Activated naive CD4-positive, alpha-beta T cell treated with anti-CD3 and anti-CD28 coated beads, Interleukin-2, amount 50 U/mL, for 16 hours (primary cell): Measurements from ENCODE around the gene COG7.
"Not testable (repeated sequence)": the region's sequence is repeated elsewhere in the genome, so short reads cannot be mapped to it uniquely, and the experiment has no call there.

Source experiments
- DNase-seq: peaks from one replicate; pipeline ENCODE4 v3.0.0-alpha.2; 2020

The COG7 gene

DNA sequence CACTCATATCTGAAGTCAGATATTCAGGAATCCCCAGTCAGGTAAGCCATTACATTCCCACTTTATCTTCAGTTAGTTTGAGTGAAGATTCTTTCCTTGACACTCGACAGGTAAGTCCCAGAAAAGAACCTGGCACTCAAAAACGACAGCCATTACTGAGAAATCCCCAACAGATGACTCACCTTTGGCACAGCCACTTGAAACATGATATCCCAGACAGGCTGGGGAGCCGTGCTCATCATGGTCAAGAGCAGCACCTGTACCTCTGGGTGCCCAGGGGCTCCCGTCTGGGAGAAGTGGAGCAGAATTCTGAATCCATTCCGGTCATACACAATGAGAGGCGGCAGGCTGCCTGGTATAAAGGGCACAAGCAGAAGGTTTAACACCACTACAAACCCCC is 16.8 kb upstream of the COG7 start:
- no peak for DNase-seq

DNA sequence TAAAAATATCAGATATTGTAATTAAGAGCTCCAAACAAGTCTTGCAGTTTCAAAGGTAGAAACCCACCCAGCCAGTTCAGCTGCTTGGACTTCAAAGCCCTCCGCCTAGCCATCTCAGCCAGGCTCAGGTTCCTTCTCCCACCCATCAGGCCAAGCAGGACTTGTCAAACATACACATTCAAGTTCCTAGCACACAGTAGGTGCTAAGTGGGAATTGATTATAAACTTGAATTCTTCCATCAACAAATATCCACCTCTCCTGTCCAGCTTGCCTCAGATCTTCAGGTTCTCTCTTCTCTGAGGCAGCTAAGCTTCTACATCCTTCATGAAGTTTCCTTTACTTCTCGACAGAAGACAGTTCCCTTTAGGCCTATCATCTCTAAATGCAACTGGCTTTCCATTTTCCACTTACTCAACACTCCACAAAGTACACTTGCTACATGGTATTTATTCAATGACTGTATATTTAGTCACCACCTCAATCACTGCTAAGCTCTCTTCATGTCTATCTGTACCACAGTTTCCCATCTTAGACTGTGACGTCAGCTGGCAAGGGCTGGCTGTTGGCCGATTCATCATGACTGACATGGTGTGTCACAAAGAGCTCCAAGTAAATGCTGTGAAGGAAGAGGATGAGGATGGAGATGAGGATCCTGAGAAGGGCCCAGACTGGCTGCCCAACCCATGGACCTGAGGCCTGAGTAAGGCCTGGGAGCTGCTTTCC is 13.3 kb upstream of the COG7 start:
- no peak for DNase-seq

DNA sequence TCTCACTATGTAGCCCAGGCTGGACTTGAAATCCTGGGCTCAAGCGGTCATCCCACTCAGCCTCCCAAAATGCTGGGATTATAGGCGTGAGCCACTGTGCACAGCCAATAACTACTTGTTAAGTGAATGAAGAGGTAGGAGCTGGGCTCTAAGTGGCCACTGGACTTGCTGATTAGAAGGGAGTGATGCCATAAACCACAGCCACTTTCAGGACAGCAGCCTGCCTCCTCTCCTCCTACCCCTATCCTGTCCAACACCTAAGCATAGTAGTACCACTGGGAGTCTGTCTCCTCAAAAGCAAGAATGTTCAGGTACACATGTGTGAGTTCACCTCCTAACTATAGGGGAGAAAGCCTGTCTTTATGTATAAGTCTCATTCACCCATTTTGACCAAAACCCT is 12.2 kb upstream of the COG7 start:
- DNase-seq: no peak

DNA sequence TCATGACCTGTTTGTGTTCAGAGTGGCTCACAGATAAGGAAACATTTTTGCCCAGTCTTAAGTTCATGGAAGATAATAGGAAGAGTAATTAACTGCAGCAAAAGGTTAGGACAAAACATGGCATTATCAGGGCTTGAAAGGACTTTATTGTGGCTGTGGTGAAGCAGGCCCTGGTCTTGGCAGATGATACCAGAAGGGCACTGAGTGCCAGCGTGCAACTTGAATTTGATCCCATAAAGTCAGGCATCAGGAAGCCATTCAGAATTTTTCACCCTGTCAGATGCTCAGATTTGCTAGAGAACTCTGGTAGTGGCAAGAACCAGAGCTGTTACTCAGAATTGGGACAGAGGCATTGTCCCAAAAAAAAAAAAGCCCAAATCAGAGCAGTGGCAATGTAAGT is 11.2 kb upstream of the COG7 start:
- DNase-seq: no peak

DNA sequence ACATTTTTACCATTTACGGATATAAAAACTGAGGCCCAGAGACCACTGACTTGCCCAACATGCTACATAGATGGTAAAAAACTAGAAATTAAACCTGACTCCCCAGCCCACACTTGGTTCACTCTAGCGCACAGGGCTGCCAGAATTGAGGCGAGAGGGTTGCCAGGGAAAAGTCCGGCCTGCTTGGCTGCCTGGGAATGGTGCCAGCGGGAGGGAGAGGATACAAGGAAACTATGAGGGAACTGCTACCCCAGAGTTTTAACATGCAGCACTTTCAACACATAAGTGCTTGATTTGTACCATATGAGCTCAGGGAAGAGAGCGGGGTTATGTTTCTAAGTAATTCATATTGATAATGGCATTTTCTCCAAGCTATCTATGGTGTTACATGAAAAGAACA is 10.0 kb upstream of the COG7 start:
- DNase-seq: not testable (repeated sequence)

DNA sequence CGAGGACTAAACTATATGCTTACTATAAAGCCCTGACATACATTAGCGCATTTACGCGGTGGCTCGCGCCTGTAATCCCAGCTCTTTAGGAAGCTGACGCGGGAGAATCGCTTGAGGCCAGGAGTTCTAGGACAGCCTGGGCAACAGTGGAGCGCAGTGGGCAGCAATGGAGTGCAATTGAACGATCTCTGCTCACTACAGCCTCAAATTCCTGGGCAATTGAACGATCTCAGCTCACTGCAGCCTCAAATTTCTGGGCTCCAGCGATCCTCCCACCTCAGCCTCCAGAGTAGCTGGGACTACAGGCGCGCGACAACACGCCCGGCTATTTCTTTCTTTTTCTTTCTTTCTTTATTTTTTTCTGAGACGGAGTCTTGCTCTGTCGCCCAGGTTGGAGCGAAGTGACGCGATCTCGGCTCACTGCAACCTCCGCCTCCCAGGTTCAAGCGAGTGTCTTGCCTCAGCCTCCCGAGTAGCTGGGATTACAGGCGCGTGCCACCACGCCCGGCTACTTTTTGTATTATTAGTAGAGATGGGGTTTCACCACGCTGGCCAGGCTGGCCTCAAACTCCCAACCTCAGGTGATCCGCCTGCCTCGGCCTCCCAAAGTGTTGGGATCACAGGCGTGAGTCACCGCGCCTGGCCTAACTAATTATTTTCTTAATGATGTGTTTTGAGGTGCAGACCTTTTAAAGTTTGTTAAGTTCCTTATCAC is 506 bp upstream of the COG7 start:
- no peak for DNase-seq

DNA sequence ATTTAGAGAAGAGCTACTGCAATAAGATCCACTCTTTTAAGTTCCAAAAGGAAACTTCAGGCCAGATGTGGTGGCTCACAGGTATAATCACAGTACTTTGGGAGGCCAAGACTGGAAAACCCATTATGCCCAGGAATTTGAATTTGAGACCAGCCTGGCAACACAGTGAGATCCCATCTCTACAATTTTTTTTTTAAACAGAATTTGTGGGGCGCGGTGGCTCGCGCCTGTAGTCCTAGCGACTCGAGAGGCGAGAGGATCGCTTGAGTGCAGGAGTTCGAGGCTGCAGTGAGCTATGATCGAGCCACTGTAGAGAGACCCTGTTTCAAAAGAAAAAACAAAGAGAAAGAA is 793 bp downstream of the COG7 start:
- DNase-seq: peak; percentile 18

DNA sequence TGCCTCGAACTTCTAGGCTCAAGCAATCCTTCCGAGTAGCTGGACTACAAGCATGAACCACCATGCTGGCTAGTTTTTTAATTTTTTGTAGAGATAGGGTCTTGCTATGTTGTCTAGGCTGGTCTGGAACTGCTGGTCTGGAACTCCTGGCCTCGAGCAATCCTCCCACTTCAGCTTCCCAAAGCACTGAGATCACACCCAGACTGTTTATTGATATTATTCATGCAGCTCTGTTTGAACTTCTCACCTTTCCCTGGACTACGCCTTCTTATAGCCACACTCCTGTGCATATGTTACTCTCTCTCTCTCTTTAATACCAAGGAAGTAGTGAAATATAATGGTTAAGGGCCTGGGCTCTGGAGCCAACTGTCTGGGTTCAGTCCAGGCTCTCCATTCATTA is 4.6 kb downstream of the COG7 start:
- DNase-seq: no peak

DNA sequence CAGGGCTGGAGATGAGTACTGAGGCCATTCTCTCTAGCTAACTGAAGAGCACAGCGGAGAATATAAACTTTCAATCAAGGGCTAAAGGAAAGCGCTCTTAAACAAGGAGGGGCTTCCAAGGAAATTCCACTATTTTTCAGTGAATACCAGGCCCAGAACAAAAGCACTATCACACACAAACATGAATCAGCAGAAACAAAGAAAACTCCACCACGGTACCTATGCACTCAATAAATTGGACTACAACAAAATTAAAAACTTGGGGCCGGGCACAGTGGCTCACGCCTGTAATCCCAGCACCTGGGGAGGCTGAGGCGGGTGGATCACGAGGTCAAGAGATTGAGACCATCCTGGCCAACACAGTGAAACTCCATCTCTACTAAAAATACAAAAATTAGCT is 15.4 kb downstream of the COG7 start:
- DNase-seq: not testable (repeated sequence)

DNA sequence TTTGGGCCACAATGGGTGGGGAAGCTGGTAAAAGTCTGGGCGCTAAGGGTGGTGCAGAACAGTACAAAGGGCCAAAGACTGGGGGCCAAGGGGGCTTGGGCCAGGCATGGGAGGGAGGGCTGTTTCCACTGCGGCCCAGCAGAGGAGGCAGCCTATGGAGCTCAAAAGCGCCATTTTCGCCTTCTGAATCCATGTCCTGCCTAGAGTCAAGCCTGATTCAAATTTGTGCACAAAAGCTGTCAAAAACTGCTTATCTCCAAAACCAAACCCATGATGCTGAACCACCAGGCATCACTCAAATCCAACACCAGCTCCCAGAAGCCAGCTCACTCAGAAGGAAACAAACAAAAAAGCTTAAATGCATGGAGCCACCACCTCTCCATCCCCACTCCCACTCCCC is 16.0 kb downstream of the COG7 start:
- DNase-seq: no peak

DNA sequence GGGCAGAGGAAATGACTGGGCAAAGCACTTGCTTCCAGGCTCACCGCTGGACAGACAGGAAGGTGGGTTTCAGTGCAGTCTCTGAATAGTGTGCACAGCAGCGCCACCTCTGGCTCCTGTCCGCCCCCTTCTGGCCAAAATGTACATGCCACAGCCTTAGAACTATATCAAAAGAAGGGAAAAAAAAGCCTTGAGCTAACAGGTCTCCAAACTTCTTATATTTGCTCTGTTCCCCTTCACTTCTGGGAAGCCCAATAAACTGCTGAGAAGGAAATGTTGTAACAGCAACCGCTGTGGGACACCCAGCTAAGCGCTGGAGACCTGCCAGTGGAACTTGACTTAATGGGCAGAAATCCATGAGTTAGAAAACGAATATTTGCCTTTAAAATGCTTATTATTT is 17.5 kb downstream of the COG7 start:
- peak; percentile 66 for DNase-seq

DNA sequence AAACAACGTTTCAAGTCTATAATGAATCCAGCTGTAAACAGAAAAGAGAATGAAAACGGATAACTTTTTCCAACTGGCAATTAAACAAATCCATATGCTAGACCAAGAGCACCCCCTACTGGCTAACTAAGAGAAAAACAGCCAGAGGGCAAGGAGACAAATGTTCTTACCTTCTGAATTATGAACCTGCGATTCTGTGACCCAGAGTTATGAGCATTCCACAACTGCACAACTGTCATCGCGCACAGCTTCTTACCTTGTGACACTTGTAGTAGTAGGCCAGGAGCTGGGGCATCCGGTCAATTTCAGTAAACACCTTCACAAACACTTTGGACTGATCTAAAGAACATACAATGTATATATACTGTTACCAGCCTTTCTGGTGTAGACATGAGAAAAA is 18.6 kb downstream of the COG7 start:
- no peak for DNase-seq

DNA sequence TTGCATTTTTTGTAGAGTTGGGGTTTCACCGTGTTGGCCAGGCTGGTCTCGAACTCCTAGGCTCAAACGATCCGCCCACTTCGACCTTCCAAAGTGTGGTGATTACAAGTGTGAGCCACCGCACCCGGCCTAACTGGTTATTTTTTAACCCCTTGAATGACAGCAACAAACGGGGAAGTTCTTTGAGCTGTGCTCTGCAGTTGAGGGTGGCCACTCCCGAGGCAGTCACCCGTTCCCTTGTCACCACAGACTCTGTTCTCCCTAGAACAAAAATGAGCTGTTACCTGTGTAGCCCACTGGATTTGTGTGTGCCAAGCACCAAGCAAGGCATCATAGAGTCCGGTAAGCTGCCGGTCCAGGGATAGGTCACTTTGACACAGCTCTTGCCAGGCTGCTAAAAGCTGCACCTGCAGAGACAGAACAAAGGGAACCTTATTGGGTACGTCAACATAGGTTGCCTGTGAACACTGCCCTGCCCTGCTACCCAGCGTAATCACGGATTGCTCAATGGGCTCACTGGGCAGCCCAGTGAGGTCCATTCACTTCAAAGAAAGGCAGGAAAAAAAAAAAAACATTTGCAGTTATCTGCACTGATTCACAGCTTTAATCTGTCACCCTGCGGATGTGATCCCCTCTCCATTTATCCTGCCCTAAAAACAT is 19.6 kb downstream of the COG7 start:
- DNase-seq: no peak

DNA sequence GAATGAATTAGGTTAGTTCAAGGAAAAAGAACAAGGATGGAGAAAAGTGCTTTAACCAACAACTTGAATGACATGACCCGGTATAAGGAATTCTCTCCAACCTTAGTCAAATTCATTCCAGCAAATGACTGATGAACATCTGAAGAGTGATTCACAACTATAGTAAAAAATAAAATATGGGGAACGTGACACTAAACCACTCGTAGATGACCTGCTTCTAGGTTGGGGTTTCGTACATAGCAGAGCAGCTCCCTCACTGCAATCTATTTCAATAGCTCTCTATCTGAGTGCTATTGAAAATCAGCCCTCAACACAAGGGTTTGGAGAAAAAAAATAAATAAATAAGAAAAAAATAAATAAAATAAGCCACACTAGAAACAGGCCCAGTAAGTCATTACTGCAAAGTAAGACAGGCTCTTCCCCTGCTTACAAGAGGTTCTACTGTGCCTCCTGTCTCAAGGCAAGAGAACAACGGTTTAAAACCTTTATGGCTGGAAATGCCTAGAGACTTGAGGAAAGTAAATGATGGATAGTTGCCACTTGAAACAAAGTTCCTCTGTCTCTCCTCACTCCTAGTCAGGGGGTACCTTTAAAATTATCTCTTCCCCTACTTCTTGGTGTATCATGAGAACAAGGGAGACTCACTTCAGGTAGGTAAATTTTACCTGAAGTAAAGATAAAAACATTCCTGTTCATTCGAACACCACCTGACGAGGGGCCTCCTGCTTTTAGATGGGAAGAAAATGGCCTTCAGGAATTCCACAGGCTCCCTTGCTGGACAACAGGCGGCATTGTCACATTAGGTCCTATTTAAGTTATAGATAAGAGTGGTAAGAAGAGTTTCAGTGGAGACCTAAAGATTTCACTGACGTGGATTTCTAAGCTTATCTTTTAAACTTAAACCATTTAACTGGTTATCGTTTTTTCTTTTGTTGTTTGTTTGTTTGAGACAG is 20.5 kb downstream of the COG7 start:
- DNase-seq: no peak

DNA sequence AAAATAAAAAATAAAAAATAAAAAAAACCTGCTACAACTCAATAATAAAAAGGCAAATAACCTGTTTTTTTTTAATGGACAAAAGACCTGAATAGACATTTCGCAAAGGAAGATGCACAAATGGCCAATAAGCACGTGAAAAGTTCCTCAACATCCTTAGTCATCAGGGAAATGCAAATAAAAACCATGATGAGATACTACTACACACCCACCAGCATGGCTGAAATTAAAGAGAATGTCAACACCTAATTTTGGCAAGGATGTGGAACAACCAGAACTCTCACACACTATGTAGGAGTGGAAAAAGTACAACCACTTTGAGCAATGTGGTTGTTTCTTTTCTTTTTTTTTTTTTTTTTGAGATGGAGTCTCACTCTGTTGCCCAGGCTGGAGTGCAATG is 24.6 kb downstream of the COG7 start:
- DNase-seq: no peak

DNA sequence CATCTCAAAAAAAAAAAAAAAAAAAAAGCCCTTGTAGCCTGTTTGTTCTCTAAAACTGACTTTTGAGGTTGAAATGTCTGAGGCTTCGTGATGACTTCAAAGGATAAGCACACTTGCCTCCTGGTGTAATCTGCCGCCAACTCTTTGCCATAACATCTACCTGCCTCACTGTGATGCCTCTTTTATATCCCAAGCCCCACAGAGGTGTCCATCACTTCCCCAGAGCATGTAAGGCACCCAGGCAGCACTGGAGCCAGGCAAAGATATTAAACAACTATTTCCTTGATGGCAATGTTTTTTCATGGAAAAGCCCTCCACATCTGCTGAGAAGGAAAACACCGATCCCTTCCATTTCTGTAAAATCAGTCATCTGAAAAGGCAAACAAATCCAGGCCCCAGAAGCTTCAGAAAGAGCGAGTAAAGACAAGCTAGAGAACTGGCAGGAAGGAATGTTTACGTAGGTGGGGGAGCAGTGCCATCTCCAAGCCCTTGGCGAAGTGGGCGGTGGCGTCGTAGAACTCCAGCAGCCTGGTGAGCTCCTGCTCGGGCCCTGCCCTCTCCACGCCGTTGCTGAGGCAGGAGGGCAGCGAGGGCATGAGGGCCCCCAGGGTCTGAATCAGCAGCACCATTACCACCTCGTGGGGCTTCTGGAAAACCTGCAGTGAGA is 28.6 kb downstream of the COG7 start:
- no peak for DNase-seq

DNA sequence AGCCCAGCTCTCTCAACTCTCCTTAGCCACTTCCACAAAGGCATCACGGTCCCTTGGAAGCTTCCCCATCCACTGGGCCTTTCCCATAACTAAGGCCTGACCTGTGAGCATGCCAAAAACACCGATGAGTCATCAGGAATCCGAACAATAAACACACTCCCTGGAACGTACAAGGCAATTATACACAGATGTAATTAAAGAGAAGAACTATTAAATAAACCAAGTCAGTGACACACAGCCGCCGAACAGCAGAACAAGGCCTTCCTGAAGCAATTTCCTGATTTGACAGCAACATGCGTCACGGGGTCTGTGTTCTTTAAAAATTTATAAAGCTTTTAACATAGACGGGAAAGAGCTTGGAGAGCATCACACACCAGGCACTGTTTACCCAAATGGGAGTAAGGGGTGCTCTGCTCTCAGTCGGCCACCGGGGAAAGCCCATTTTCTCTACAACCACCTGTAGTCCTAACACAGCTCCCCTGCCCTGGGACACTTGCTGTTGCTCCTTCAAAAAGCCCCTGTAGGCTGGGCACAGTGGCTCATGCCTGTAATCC is 29.4 kb downstream of the COG7 start:
- DNase-seq: no peak

DNA sequence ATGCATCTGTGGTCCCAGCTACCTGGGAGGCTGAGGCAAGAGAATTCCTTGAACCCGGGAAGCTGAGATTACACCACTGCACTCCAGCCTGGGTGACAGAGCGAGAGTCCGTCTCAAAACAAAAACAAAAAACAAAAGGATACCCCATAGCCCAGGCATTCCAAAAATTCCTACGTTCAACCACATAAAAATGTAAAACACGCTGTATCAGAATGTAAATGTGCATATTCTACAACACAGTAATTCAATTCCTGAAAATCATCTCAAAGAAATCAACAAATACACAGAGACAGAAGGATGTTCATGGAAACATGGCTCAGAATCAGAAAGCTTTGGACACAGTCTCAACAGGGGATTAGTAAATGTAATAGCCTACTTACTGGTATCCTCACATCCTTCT is 33.0 kb downstream of the COG7 start:
- DNase-seq: no peak

DNA sequence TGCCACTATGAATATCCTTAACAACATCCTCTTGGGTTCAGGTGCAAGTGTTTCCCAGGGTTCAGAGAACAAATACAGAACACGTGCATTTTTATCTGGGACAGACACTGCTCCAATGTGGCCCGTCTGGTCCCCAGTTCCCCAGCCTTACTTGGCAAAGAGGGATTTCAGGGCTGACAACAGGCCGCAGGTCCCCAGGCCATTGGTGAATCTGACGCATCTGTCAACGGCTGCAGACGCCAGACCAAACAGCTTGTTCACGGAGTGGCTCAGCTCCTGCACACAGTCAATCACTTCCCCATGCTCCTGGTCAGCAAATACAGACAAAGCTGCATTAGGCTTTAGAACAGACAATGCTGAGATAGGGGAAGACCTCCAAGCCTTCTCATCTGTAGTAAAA is 36.2 kb downstream of the COG7 start:
- no peak for DNase-seq

DNA sequence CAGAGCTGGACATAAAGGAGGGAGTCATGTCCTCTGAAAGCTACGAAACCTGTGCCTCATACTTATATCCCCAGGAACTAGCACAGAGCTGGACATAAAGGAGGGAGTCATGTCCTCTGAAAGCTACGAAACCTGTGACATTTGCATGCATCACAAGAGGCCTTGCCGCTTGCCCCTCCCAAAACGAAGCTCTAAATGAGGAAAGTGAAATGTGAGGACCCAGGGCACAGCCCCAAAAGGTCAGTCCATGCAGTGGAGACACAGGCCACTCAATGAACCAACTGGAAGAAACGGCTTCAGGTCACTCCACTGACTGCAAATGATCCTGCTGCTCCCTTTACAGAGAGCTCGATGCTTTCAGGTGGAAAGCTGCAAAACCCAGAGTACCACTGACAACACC is 38.3 kb downstream of the COG7 start:
- no peak for DNase-seq

DNA sequence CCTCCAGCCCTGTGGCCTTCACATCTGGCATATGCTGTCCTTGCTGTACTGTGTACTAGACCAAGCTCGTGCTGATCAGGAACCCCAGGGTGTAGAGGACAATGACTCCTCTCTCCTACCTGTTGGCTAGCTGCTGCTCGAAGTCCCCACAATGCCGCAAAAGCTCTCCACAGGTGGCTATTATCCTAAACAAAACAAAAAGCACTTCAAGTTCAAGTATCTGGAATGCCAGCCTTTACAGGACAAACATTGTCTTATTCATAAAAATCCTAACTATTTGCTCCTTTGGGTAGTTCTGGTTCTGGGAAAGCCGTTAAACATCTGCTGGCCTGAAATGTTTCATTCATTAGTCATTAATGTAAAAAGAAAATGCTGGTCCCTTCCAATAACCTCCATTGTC is 42.8 kb downstream of the COG7 start:
- DNase-seq: no peak

DNA sequence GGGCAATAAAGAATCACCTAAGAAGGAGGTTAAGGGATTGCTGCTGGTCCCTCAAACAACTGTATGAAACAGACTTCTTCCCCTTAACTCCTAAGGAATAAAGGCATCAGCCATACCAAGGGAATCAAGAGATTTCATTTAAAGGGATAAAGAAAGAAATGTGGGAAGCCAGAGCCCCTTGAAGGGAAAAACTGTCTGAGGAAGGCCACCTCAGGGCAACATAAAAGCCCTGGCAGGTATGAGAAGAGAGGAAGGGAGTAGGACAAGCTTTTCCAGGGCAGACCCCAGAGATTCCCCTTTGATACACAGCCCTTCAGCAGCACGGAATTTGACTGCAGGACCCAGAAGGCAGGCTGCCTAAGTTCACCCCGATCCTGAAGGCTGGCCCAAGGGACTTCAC is 43.5 kb downstream of the COG7 start:
- DNase-seq: no peak
